ENCODE data around the gene PABPC1L.

The PABPC1L gene

GRCh38 chr20:44897133-44897532 lies 12.7 kb upstream of the PABPC1L start:
- no peak for FAIRE-seq
- DNase-seq (ENCODE audit: insufficient read length, low spot score), result no peak
- no peak for TF ChIP-seq SPI1 (IDR thresholded peaks at IDR 0.05; ENCODE audit: low read depth, low read length)
- no peak for TF ChIP-seq POLR2AphosphoS5 (IDR thresholded peaks at IDR 0.05; ENCODE audit: low read depth, low read length)
- no peak for TF ChIP-seq POU2F2 (IDR thresholded peaks at IDR 0.05; ENCODE audit: low read depth, low read length)
- TF ChIP-seq PAX5 (IDR thresholded peaks at IDR 0.05; ENCODE audit: insufficient read depth, low read length, severe bottlenecking), result no peak
- no peak for TF ChIP-seq POLR2A (IDR thresholded peaks at IDR 0.05; ENCODE audit: low read depth, low read length)

GRCh38 chr20:44900231-44900854 lies 9.5 kb upstream of the PABPC1L start:
- FAIRE-seq (peak; percentile 26), DNase-seq (ENCODE audit: insufficient read length, low spot score) (no peak)
- no peak for TF ChIP-seq POLR2A (IDR thresholded peaks at IDR 0.05; ENCODE audit: low read depth, low read length)
- no peak for TF ChIP-seq POU2F2 (IDR thresholded peaks at IDR 0.05; ENCODE audit: low read depth, low read length)
- TF ChIP-seq PAX5 (IDR thresholded peaks at IDR 0.05; ENCODE audit: insufficient read depth, low read length, severe bottlenecking), result no peak
- no peak for TF ChIP-seq POLR2AphosphoS5 (IDR thresholded peaks at IDR 0.05; ENCODE audit: low read depth, low read length)

- no peak for DNase-seq (ENCODE audit: insufficient read length, low spot score)
- no peak for FAIRE-seq
- TF ChIP-seq POU2F2 (IDR thresholded peaks at IDR 0.05; ENCODE audit: low read depth, low read length), result no peak
- TF ChIP-seq POLR2A (IDR thresholded peaks at IDR 0.05; ENCODE audit: low read depth, low read length), result no peak
- TF ChIP-seq TAF1 (IDR thresholded peaks at IDR 0.05; ENCODE audit: low read depth, low read length), result no peak
- TF ChIP-seq POLR2AphosphoS5 (IDR thresholded peaks at IDR 0.05; ENCODE audit: low read depth, low read length), result no peak
- TF ChIP-seq SPI1 (IDR thresholded peaks at IDR 0.05; ENCODE audit: low read depth, low read length), result no peak
- TF ChIP-seq PAX5 (IDR thresholded peaks at IDR 0.05; ENCODE audit: insufficient read depth, low read length, severe bottlenecking), result no peak
Observed at GRCh38 chr20:44901974-44902373, 7.9 kb upstream of the PABPC1L start.

GRCh38 chr20:44904377-44904776 lies 5.5 kb upstream of the PABPC1L start:
- DNase-seq (ENCODE audit: insufficient read length, low spot score) (no peak), FAIRE-seq (no peak)
- no peak for TF ChIP-seq POLR2A (IDR thresholded peaks at IDR 0.05; ENCODE audit: low read depth, low read length)
- no peak for TF ChIP-seq TAF1 (IDR thresholded peaks at IDR 0.05; ENCODE audit: low read depth, low read length)
- no peak for TF ChIP-seq POLR2AphosphoS5 (IDR thresholded peaks at IDR 0.05; ENCODE audit: low read depth, low read length)
- no peak for TF ChIP-seq PAX5 (IDR thresholded peaks at IDR 0.05; ENCODE audit: insufficient read depth, low read length, severe bottlenecking)

- peak; percentile 48 for FAIRE-seq
- 0 out of 2 replicates have a peak, but pooled peaks have one; percentile 3 for TF ChIP-seq POU2F2 (IDR thresholded peaks at IDR 0.05; ENCODE audit: low read depth, low read length)
- TF ChIP-seq SPI1 (IDR thresholded peaks at IDR 0.05; ENCODE audit: low read depth, low read length), result no peak
- TF ChIP-seq POLR2A (IDR thresholded peaks at IDR 0.05; ENCODE audit: low read depth, low read length), result no peak
- TF ChIP-seq POLR2AphosphoS5 (IDR thresholded peaks at IDR 0.05; ENCODE audit: low read depth, low read length), result peak; percentile 29; the same call in 1 of the 2 replicates
- DNase-seq (ENCODE audit: insufficient read length, low spot score), result no peak
Observed at GRCh38 chr20:44908987-44909871, 631 bp upstream of the PABPC1L start.

- DNase-seq (ENCODE audit: insufficient read length, low spot score) (no peak), FAIRE-seq (no peak)
- no peak for TF ChIP-seq POU2F2 (IDR thresholded peaks at IDR 0.05; ENCODE audit: low read depth, low read length)
- no peak for TF ChIP-seq SPI1 (IDR thresholded peaks at IDR 0.05; ENCODE audit: low read depth, low read length)
- TF ChIP-seq PAX5 (IDR thresholded peaks at IDR 0.05; ENCODE audit: insufficient read depth, low read length, severe bottlenecking), result no peak
- no peak for TF ChIP-seq POLR2A (IDR thresholded peaks at IDR 0.05; ENCODE audit: low read depth, low read length)
- no peak for TF ChIP-seq TAF1 (IDR thresholded peaks at IDR 0.05; ENCODE audit: low read depth, low read length)
- TF ChIP-seq POLR2AphosphoS5 (IDR thresholded peaks at IDR 0.05; ENCODE audit: low read depth, low read length), result no peak
Observed at GRCh38 chr20:44910690-44911262, 916 bp downstream of the PABPC1L start.

- FAIRE-seq (peak; percentile 13), DNase-seq (ENCODE audit: insufficient read length, low spot score) (peak; percentile 55)
- TF ChIP-seq POLR2AphosphoS5 (IDR thresholded peaks at IDR 0.05; ENCODE audit: low read depth, low read length), result no peak
- no peak for TF ChIP-seq POU2F2 (IDR thresholded peaks at IDR 0.05; ENCODE audit: low read depth, low read length)
- no peak for TF ChIP-seq TAF1 (IDR thresholded peaks at IDR 0.05; ENCODE audit: low read depth, low read length)
- no peak for TF ChIP-seq POLR2A (IDR thresholded peaks at IDR 0.05; ENCODE audit: low read depth, low read length)
- no peak for TF ChIP-seq PAX5 (IDR thresholded peaks at IDR 0.05; ENCODE audit: insufficient read depth, low read length, severe bottlenecking)
- TF ChIP-seq SPI1 (IDR thresholded peaks at IDR 0.05; ENCODE audit: low read depth, low read length), result no peak
Observed at GRCh38 chr20:44911264-44911921, 1.5 kb downstream of the PABPC1L start.

- TF ChIP-seq POU2F2 (IDR thresholded peaks at IDR 0.05; ENCODE audit: low read depth, low read length), result no peak
- TF ChIP-seq POLR2A (IDR thresholded peaks at IDR 0.05; ENCODE audit: low read depth, low read length), result no peak
- TF ChIP-seq PAX5 (IDR thresholded peaks at IDR 0.05; ENCODE audit: insufficient read depth, low read length, severe bottlenecking), result no peak
- TF ChIP-seq TAF1 (IDR thresholded peaks at IDR 0.05; ENCODE audit: low read depth, low read length), result no peak
- TF ChIP-seq SPI1 (IDR thresholded peaks at IDR 0.05; ENCODE audit: low read depth, low read length), result no peak
- no peak for TF ChIP-seq POLR2AphosphoS5 (IDR thresholded peaks at IDR 0.05; ENCODE audit: low read depth, low read length)
- no peak for DNase-seq (ENCODE audit: insufficient read length, low spot score)
- no peak for FAIRE-seq
Observed at GRCh38 chr20:44912189-44912588, 2.3 kb downstream of the PABPC1L start.

GRCh38 chr20:44914924-44915323 lies 5.1 kb downstream of the PABPC1L start:
- DNase-seq (ENCODE audit: insufficient read length, low spot score) (no peak), FAIRE-seq (no peak)
- no peak for TF ChIP-seq POU2F2 (IDR thresholded peaks at IDR 0.05; ENCODE audit: low read depth, low read length)
- TF ChIP-seq SPI1 (IDR thresholded peaks at IDR 0.05; ENCODE audit: low read depth, low read length), result no peak
